Stimulated activated CD8-positive, alpha-beta memory T cell treated with anti-CD3 and anti-CD28 coated beads, Interleukin-12 subunit alpha, Interleukin-12 subunit beta, amount 100 ng/mL, for 4 hours (primary cell): ENCODE measurements around the gene CLASRP.
A peak's percentile ranks its signal among the peaks of the same experiment; 100 is the strongest.
"Not testable (repeated sequence)": the region's sequence is repeated elsewhere in the genome, so short reads cannot be mapped to it uniquely, and the experiment has no call there.

ENCODE experiments used
- DNase-seq: peaks from one replicate; pipeline ENCODE4 v3.0.0-alpha.2; 2020; ENCODE audit warnings: low read depth

Gene CLASRP

GRCh38 chr19:45038931-45039893 is at the start of gene CLASRP:
Gene CLASRP (plus strand): TSS chr19:45039045. CDS start chr19:45040213, 1,168 bp downstream.
- peak; percentile 78 for DNase-seq

- DNase-seq, result no peak
These were observed 48.4 kb upstream of the CLASRP start for GRCh38 chr19:44990459-44990858.

- no peak for DNase-seq
These were observed 47.9 kb upstream of the CLASRP start for GRCh38 chr19:44990966-44991365.

GRCh38 chr19:44992336-44993163 is 46.3 kb upstream of the CLASRP start:
- no peak for DNase-seq

GRCh38 chr19:44993526-44993925 is 45.3 kb upstream of the CLASRP start:
- no peak for DNase-seq

GRCh38 chr19:44993926-44994537 is 44.8 kb upstream of the CLASRP start:
- no peak for DNase-seq

- no peak for DNase-seq
These were observed 40.8 kb upstream of the CLASRP start for GRCh38 chr19:44998025-44998424.

GRCh38 chr19:44999131-44999925 is 39.5 kb upstream of the CLASRP start:
- DNase-seq, result not testable (repeated sequence)

GRCh38 chr19:45000665-45001064 is 38.2 kb upstream of the CLASRP start:
- DNase-seq, result not testable (repeated sequence)

- peak; percentile 94 for DNase-seq
These were observed 37.6 kb upstream of the CLASRP start, which contains the start of gene RELB for GRCh38 chr19:45001087-45001739. Gene RELB (plus strand): TSS chr19:45001464. CDS start chr19:45001580, 116 bp downstream.

- no peak for DNase-seq
These were observed 35.4 kb upstream of the CLASRP start for GRCh38 chr19:45003485-45003884.

GRCh38 chr19:45005787-45006186 is 33.1 kb upstream of the CLASRP start:
- DNase-seq, result no peak

- DNase-seq, result no peak
These were observed 30.3 kb upstream of the CLASRP start for GRCh38 chr19:45008552-45008951.

- no peak for DNase-seq
These were observed 29.1 kb upstream of the CLASRP start for GRCh38 chr19:45009625-45010255.

GRCh38 chr19:45010306-45010705 is 28.5 kb upstream of the CLASRP start:
- DNase-seq, result no peak

- DNase-seq, result no peak
These were observed 26.9 kb upstream of the CLASRP start for GRCh38 chr19:45011959-45012358.

GRCh38 chr19:45016388-45017314 is 22.2 kb upstream of the CLASRP start:
- DNase-seq, result peak; percentile 55

- no peak for DNase-seq
These were observed 19.7 kb upstream of the CLASRP start for GRCh38 chr19:45019187-45019586.

GRCh38 chr19:45020071-45020470 is 18.8 kb upstream of the CLASRP start:
- DNase-seq, result no peak
